NOMO-1 (cell line): ENCODE results near the gene SLC1A2.
A peak's percentile ranks its signal among the peaks of the same experiment; 100 is the strongest.

Source experiments
- DNase-seq, 2 experiments: peaks; one replicate each; lab custom pipeline; 2025; ENCODE audit not compliant: unreplicated experiment in 2 of 2; lab: John Stamatoyannopoulos, UW

The SLC1A2 gene

DNA sequence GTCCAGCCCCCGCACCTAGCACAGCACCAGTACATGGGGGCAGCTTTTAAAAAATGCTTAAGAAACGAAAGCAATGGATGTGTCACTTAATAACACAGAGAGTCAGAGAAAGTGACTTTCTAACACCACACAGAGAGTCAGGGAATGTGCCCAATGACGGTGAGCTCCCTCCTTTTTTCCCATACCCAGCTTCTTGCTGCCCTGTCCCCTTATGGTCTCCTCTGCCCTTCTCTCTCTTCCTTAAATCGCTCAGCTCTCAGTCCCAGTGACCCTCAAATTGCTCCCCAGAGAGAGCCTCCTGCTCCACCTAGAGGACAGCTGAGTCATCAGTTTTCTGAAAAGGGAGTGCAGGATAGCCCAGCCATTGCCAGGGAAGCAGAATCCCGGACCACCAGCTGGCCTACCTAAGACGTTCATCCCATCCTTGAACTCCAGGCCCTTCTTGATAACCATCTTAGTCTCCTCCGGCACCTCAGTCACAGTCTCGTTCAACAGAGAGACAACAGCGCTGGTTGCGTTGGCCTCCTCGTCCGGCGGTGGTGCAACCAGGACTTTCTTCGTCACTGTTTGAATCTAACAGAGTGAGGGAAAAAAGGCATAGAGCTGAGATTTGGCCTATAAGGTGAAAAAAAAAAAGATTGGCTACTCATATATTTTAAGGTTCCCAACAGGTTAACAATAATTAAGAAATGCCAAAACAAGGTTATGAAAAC is 113.5 kb downstream of the SLC1A2 start:
- peak in 1 of 2 experiments; percentile 32 for DNase-seq

DNA sequence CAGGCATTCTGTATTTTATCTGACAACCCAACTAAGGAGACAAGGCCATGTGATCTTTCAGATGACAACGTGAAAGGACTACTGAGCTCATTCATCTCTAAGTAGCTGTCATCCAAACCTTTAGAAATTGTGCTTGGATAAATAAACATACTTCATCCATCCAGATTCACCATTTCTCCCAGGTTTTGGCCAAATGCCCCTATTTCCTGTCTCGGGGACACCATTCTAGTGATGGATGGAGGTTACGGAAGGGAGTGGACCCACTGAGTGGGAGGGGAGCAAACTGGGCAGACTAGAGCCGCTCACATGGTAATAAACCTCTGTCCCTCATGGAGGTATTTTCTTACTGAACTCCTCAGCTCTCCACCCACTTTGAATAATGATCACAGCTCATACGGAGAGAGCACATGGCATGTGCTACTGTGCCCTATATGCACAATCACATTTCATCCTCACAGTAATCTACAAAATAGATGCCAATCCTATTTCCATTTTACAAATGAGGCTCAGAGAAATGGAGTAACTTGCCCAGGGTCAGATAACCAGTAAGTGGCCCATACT is 114.4 kb downstream of the SLC1A2 start:
- DNase-seq: no peak

DNA sequence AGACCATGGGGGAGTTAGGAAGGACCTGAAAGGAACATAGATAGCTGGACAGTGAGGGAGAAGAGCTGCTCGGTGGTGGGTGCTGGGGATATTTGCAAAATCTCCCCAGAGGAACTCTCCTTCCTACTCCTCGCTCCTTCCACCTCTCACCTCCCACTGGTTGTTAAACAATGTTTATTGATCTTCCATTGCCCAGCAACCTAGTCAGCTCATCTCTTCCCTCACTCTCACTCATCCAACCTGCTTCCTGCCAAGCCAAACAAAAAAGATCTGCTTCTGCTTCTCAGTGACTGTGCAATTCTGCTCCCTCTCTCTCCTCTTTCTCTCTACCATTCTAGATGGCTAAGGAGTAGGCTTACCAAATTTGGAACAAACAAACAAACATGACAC is 115.0 kb downstream of the SLC1A2 start:
- DNase-seq: peak; percentile 25 to 76

DNA sequence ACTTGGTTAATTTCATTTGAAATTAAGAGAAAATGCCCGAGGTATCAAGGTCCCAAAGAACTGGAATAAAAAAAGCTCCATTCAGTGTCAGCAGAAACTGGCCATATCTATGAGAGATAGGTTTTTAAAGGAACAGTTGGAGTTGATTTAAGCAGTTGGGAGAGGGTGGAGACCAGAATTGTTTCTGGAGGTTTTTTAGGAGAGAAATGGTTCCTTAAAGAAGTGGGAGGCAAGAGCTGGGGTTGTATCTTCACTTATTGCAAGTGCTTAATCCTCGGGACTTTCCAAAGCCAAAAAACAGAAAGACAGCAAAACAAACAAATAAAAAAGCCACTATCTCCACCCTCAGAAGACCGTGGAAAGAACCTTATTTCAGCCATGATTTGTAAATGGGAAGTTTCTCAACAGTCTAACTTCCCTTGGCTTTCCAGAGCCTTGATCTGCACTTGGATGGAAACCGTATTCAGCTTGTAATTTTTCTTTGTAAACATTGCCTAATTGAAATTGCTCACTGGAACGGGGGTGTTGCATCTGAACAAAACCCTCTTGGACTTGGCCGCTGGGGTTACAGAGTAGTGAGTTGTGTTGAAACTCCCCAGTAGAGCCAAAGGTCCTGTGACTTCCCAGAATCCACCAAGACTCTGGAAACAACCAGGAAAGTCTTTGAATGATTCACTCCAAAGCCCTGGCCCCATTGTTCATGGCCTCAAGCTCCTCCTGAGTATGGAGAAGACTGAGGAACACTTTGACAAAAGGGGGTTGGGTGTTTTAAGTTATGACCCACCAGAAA is 115.6 kb downstream of the SLC1A2 start:
- DNase-seq: peak; percentile 44 to 60

DNA sequence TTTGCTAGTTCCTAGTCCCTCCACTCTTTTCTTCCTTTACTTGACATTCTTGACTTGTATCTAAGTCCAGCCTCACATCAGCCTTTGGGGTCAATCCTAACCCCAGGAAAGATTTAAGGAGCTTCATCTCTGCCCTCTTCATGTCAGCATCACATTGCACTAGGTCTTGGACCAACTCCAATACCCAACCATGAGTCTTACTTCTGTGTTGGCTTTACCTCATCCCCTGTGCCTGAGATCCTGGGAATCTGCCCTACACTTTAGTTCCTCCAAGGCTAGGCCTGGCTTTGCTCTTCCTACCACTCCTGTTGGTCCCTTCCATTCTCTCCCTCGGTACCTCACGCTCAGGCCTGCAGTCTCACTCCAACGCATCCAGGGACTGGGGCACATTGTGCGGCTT is 117.0 kb downstream of the SLC1A2 start:
- no peak for DNase-seq

DNA sequence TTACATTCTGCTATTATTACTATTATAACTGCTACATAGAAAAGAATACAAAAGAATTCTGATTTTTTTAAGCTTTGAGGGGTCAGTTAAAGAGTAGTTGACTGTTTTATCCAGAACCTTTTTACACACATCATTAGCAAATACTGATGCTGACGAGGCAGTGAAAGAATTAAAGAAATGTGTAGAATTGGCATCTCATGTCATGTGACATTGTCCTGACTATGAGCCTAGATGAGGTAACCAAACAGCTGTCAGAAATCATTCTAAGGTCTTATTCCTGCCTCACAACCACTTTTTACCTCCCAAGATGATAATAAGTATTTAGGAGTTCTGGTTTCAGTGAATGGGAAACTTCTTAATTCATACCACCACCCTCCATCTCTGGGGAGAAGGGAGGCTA is 121.0 kb downstream of the SLC1A2 start:
- no peak for DNase-seq

DNA sequence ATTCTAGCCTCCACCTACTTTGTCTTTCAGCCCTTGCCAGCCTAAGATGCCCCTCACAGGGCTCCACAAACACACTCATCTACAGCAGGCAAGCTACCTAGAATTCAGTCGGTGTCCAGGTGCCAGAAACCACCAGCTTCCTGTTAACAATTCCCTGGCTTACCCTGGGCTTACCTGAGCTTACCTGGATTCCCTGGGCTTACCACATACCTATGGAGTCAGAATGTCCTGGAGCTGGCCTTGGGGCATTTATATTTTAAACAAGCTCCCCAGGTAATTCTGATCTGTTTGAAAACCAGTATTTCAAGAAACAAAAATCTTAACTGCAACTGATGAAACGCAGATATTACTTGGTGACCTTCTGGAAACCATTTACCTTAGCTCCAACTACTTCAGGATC is 123.6 kb downstream of the SLC1A2 start:
- DNase-seq: no peak

DNA sequence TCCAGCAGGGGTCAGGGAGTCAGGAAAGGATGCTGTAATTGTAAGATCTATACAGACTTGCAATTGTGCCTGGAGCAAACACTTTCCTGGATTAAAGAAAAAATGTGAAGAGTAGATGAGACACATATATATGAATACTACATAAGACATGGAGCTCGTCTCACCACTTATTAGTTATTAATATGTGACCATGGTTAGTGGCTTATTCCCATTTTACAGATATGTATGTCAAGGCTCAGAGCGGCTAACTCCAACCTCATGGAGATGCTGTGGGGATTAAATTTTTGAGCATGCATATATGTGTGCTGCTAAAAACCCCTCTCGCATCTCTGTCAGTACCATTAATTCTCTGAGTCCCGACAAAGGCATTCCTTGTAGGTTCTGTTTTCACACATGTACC is 125.7 kb downstream of the SLC1A2 start:
- no peak for DNase-seq

DNA sequence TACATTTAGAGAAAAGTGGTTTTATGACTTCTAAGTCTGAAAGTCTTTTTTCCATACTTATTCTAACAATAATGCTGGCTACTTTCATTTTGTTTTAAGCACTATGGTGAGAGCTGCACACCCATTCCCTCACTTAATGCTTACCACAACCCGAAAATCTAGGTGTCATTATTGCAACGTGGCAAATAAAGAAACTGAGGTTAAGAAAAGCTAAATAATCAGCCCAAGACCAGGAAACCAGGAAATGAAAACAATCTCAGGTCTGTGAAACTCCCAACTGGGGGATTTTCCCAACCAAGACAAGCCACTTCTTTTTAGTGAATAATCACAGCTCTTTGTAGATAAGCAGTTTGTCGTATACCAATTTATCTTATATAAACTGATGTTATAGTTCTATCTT is 126.3 kb downstream of the SLC1A2 start:
- no peak for DNase-seq

DNA sequence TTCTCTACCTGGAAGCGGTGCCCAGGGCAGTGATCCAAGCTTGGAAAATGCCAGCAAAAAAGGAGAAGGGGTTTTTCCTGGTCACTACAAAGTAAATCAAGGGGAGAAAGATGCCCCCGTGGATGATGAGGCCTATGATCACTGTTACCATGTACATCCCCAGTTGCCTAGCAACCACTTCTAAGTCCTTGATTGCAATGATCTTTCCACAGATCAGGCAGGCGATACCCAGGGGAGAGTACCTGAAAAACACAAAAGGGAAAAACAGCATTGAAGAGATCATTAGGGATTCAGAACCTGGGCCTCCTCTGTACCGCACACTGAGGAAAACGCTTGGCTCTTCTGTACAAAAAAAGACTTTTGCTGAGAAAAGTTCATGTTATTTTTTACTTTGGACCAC is 127.1 kb downstream of the SLC1A2 start:
- no peak for DNase-seq

DNA sequence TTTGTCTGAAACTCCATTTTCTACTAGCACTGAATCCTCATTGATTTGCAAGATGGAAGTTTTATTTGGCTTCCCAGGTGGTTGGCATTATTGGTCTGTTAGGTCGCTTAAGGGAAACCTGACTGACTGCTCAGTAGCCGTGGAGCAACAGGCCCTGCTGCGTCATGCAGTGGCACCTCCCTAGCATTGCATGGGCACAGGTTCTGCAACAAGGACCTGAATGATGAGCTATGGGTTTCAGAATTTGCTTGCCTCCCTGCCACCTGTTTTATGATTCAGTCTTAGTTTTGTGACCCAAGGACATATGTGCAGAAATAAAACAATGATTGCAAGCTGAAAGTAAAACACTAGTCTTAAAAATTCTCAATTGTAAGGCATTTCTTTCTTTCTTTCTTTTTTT is 128.5 kb downstream of the SLC1A2 start:
- no peak for DNase-seq

DNA sequence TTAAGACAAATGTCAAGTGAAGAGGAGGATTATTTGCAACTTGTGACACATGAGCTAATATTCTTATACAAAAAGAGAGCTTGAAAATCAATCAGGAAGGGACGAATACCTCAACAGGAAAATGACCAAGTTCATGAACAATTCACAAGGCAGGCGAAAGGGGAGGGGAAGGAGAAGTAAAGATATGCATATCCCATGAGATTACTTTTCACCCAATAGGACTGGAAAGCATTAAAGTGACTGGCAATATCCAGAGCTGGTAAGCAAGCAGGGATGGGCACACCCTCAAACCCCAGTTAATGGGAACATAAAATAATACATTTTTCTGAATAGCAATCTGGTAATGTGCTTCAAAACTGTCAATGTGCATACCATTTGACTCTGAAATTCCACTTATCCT is 129.5 kb downstream of the SLC1A2 start:
- no peak for DNase-seq

DNA sequence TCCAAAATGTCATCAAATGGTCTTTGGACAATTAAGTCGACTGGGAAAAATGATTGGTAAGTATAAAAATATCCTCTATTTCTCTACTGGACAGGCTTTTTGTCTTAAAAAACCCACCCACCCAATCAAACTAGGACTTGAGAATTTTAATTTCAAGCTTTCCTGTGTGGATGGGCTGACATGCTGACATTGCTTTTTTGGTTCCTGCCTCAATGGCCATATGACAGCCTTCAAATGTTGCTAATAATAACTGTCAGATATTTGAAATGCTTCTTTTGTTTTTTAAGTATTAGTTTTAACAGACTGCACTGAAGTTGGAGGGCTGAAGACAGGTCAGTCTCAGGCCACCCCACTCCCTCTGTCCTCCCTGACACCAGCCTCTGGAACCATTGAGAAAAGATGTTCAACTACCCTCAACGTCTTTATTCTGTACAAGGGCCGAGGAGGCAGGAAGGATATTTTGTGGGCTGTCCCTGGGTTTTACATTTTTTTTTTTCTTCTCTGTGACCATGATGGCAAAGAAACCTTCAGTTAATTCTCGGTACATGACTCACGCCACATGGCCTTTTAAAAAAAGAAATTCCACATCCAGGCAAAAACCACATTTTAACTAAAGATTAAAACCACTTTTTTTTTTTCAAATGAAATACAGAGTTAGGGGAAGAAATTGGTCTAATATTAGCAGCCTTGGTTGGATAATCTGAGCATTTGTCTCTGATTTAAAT is 130.4 kb downstream of the SLC1A2 start:
- no peak for DNase-seq

DNA sequence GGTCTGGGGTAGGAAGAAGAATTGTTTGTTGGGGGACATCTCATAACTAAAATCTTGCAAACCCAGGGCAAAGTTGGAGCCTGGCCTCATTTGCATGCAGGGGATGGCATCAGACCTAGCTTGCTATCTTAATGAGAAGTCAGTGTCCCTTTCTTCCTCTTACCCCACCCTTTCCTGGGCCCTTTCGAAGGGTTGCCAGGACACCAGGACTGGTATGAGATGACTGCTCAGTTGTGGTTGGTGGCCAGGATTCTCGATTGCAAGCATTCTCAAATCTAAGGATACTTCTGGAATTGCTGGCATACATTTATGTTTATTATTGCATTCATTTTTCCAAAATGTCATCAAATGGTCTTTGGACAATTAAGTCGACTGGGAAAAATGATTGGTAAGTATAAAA is 131.0 kb downstream of the SLC1A2 start:
- no peak for DNase-seq

DNA sequence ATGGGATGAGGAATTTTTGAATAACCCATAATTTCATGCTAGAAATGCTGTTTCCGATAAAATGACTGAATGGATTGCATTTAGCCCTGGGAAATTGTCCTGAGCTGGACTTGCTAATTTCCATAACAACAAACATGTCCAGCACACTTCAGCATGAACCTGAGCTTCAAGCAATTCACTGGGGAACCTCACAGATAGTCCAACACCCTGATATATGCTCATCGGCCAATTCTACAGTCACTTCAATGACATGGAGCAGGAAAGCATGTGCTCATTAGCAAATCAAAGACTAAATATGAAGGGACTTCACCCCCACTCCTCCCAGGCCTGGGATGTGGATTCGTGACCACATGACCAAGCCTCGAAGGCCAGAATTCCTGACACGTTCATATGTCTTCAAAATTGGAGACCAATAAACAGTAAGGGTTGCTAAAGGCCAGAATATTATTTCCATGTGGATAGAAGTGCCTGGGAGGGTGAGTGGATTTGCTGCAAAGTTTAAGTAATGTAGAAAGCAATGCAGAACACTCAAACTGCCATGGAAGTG is 131.9 kb downstream of the SLC1A2 start:
- no peak for DNase-seq

DNA sequence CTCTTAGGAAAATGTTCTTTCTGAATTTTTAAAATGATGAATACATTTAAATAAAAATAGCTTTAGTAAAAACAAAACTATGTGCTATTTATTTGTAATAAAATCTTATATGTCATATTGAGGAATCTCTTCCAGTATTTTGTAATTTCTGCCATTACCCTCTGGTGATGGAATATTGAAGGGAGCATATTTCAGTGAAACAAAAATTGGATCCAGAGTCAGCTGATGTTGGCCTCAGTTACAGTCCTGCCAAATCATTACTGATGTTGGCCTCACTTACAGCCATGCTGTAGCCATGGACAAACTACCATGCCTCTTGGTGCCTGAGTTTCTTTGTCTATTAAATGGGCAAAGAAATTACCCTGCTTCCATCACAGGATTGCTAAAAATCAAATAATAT is 133.2 kb downstream of the SLC1A2 start:
- no peak for DNase-seq

DNA sequence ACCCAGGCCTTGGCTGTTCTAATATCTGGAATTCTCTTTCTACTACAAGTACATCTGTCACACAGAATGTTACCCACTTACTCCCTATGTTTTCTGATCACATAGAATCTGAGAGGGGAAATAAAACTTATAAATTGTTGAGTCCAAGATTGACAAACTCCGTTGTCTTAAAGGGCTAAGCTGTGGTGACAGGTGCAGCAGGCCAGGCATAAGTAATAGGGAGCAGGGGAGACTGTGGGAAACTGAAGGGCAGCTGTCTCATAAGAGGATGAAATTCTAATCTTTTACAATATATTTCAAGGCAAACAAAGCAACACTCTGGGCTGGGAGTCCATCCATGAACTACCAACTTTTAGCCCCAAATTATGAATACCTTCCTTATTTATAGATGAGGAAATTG is 133.9 kb downstream of the SLC1A2 start:
- DNase-seq: no peak

DNA sequence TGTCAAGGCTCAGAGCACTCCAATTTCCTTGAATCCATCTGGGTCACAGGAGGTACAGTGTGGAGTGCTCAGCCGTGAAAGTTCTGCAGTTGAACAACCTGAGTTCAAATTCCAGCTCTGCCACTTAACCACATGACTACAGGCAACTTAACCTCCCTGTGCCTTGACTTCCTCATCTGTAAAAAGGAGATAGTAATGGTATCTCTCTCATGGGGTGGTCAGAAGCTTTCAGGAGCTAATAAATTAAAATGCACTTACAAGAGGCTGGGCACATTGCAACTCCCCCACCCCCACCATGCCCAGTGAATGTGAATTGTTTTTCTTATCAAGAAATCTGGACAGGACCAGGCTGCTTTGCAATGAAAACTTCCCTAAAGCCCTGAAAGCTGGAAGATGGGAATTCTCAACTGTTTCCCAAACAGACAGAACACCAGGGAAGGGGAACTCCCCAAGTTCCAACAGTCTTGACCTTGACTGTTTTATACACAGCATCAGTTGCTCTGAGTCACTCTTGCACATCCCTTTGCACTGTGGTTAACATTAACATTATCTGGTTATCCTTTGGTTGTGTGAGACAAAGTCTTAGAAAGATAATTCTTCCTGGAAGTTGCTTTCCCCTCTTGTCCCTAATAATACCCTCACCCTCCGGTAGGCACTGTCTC is 137.0 kb downstream of the SLC1A2 start:
- DNase-seq: no peak

DNA sequence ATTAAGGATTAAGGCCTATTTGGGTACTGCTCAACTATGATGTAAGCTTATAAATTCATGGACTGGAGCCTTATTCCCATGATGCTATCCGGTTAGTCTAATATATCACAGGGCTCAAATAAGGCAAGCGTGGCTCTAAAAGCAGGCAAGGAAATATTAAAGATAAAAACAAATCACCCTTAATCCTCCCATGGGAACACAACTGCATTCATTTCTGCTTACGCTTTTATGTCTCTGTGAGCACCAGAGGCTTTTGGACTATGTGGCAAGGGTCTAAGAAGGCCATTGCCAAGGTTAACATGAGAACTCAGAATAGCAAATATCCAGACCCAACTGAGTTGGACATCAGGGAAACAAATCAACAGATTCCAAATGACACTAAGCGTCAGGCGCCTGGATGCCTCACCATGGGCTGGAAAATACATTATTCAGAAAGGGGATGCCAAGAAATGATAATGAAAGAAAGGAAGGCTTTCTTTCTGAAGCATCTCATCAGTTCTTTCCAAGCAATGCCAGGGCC is 138.1 kb downstream of the SLC1A2 start:
- DNase-seq: no peak

DNA sequence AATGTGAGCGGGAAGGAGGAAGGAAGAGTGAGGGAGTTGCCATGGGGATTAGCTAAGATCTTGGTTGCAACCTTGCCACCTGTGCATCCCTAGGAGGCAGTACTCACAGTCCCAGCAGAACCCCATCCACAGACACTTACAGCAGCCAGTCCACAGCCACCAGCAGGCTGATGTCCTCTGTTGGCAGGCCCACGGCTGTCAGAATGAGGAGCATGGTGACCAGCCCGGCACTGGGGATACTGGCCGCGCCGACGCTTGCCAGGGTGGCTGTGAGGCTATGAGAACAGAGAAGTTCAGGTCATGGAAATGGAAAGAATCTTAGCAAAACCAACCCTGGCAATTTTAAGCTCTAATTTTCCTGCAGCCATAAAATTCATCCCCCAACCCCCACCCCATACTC is 138.6 kb downstream of the SLC1A2 start:
- DNase-seq: no peak
